ENCODE measurements around the gene ANKS1B. TPM values are rescaled to one million over a fixed set of nuclear protein-coding genes. Genes with fewer than 3 reads are reported as not detected.

Gene ANKS1B
- total RNA-seq, 1 donor from 2014 or later, result 1.9 TPM

DNA sequence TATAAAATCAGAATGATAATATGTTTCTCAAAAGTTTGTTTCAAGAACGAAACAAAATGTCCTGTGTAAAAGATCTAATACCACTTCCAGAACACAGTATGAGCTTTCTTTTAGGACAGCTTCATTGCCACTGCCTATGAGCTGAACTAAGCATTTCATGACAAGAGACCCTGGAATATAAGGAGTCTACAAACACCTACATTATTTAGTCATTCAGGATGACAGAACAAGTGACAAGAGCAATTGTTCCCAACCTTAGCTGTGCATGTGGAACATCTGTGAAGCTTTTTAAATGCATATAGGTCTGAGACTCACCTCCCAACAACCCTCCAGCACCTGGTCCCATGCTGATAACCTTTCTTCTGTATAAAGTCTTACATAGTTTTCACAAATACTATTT is 440.3 kb downstream of the ANKS1B start:
- DNase-seq (ENCODE audit: low spot score), result no peak
- intact Hi-C loops (cut with DNase I), result no loop called here

DNA sequence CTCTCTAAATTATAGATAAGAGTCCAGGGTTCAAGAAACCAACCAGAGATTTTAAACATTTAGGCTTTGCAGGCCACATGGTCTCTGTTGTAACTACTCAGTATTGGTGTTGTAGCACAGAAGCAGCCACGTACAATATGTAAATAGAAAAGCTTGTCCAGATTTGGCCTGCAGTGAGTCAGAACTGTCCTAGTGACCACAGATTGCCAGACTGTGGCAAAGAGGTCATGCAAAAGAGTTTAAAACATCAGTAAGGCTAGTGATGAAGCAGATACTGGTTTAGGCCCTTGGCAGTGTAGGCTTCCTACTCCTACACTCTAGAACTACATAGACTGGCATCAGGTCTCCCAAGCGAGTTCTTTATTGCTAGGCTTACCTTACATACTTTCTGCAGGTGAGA is 454.8 kb downstream of the ANKS1B start:
- intact Hi-C loops (cut with DNase I), result no loop called here
- no peak for DNase-seq (ENCODE audit: low spot score)

GRCh38 chr12:99528478-99528877 is 456.3 kb downstream of the ANKS1B start:
- DNase-seq (ENCODE audit: low spot score), result no peak
- intact Hi-C loops (cut with DNase I), result no loop called here

- DNase-seq (ENCODE audit: low spot score), result no peak
- intact Hi-C loops (cut with DNase I), result no loop called here
Observed at GRCh38 chr12:99523853-99524252, 460.9 kb downstream of the ANKS1B start.

GRCh38 chr12:99522456-99522855 is 462.3 kb downstream of the ANKS1B start:
- DNase-seq (ENCODE audit: low spot score), result no peak
- intact Hi-C loops (cut with DNase I), result no loop called here

DNA sequence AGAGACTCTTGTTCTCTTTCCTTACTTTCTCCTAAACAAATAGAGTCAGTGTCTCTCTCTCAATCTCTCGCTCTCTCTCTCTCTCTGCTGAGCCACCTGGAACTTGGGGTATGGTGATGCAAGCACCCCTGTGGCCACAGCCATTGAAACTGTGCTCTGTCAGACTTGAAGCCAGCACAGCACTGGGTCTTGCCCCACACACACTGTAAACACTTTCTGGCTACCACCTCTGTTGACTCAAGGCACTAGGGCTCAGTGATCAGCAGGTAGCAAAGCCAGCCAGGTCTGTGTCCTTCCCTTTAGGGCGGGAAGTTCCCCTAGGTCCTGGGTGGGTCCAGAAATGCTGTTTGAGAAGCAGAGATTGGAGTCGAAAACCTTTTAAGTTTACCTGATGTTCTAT is 463.1 kb downstream of the ANKS1B start:
- intact Hi-C loops (cut with DNase I), result no loop called here
- DNase-seq (ENCODE audit: low spot score), result no peak

GRCh38 chr12:99513066-99513465 is 471.7 kb downstream of the ANKS1B start:
- DNase-seq (ENCODE audit: low spot score), result no peak
- intact Hi-C loops (cut with DNase I), result no loop called here

DNA sequence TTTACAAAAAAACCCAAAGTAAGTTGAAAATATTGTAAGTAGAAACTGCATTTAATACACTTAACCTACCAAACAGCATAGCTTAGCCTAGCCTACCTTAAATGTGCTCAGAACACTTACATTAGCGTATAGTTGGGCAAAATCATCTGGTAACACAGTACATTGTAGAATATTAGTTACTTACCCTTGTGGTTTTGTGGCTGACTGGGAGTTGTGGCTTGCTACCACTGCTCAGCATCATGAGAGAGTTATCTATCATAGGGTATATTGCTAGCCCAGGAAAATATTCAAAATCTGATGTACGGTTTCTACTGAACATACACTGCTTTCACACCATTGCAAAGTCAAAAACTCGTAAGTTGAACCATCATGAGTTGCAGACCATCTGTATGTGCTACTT is 478.9 kb downstream of the ANKS1B start:
- DNase-seq (ENCODE audit: low spot score), result no peak
- intact Hi-C loops (cut with DNase I), result no loop called here

- DNase-seq (ENCODE audit: low spot score), result no peak
- intact Hi-C loops (cut with DNase I), result no loop called here
Observed at GRCh38 chr12:99498756-99499155, 486.0 kb downstream of the ANKS1B start.

DNA sequence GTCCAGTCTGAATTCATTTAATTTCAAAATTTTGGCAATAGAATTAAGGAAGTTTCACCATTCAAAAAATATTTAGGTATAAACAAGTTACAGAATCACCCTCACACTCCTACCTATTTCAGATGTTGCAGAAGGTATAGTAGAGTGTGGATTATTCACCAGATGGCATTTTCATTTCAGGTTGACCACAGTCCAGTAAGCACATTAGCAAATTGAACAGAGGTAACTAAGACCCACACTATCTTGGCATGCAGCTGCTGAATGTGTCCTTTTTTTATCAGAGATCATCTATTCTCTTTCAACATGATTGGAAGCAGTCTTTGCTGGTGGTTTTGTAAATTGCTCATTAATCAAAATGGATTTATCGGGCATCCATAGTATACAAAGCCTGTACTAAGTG is 488.9 kb downstream of the ANKS1B start:
- no peak for DNase-seq (ENCODE audit: low spot score)
- intact Hi-C loops (cut with DNase I), result no loop called here

GRCh38 chr12:99493197-99493596 is 491.5 kb downstream of the ANKS1B start:
- DNase-seq (ENCODE audit: low spot score), result no peak

GRCh38 chr12:99486277-99486676 is 498.5 kb downstream of the ANKS1B start:
- intact Hi-C loops (cut with DNase I), result no loop called here

More at GRCh38 chr12:99493197-99493596, 491.5 kb downstream of the ANKS1B start:
- intact Hi-C loops (cut with DNase I), result no loop called here

DNA sequence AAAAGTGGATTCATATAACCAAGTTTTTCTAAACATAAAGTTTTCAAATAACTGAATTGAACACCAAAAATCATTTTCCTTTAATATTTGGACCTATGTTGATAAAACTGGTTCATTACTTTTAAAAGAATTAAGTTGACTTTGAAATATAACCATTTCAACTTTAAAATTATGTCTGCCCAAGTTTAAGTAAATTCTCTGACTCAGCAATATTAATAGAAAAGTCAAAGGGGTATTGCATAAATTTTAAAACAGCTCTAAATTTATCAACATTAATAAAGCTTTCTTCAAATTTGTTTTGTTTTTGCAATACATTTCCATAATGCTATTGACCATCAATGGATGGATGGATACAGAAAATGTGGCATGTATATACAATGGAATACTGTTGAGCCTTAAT is 505.6 kb downstream of the ANKS1B start:
- DNase-seq (ENCODE audit: low spot score), result no peak
- intact Hi-C loops (cut with DNase I), result no loop called here

More at GRCh38 chr12:99486277-99486676, 498.5 kb downstream of the ANKS1B start:
- DNase-seq (ENCODE audit: low spot score), result no peak

- intact Hi-C loops (cut with DNase I), result no loop called here
- no peak for DNase-seq (ENCODE audit: low spot score)
Observed at GRCh38 chr12:99476956-99477355, 507.8 kb downstream of the ANKS1B start.

- no peak for DNase-seq (ENCODE audit: low spot score)
- intact Hi-C loops (cut with DNase I), result no loop called here
Observed at GRCh38 chr12:99455350-99456035, 529.2 kb downstream of the ANKS1B start.

- intact Hi-C loops (cut with DNase I), result no loop called here
- no peak for DNase-seq (ENCODE audit: low spot score)
Observed at GRCh38 chr12:99454539-99455172, 530.1 kb downstream of the ANKS1B start.

DNA sequence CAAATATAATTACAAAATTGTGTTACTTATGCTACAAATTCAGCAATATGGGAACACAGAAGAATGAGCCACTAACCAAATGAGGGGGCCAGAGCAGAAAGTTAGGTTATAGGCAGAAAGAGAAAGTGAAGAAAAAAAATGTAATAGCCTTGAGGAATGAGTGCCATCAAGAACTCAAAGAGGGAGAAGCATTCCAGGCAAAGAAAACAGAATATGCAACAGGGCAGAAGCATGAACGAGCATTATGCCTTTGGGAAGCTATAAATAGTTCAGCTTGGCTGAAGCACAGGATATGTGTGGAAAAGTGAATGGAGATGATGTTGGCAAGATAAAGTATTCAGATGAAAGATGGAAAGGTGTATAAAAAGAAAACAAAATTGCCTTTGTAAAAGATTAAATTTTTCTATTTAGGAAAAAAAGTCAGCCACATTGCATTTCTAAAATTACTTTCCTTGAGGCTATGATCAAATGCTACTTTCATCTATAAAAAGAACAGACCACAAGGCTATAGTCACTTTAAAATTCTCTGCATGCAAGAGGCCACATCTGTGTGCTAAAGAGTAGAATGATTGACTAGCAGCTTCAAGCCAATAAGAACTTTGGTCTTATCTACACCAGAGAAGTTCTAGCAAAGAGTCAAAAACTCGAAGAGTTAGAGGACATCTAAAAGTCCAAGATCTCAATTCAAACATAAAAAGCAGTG is 530.7 kb downstream of the ANKS1B start:
- no peak for DNase-seq (ENCODE audit: low spot score)
- intact Hi-C loops (cut with DNase I), result no loop called here

GRCh38 chr12:99450036-99450630 is 534.6 kb downstream of the ANKS1B start:
- no peak for DNase-seq (ENCODE audit: low spot score)
- intact Hi-C loops (cut with DNase I), result no loop called here

- intact Hi-C loops (cut with DNase I), result no loop called here
- DNase-seq (ENCODE audit: low spot score), result no peak
Observed at GRCh38 chr12:99444859-99445316, 539.8 kb downstream of the ANKS1B start.

DNA sequence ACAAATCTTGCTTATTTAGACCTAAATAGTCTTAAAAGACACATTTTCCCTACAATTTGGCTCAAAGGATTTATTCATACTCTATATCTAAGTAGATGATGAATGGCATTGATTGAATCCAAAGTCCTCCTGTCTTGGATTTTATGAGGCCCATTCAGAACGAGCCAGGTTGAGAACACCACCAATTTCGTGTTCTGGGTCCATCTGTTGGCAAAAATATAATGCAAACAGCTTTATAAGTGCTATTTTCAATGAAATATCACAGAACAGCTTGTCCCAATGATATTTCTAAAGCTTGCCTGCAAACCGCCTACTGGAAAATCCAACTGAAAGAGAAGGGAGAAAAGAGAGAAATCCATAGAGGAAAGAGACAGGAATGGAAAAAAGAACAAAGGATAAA is 542.0 kb downstream of the ANKS1B start:
- DNase-seq (ENCODE audit: low spot score), result no peak
- intact Hi-C loops (cut with DNase I), result no loop called here
